NCI-H2029 treated with DMSO at 0.1 percent for 48 hours (cell line): ENCODE results near the gene OR10A3.

Experiments
- DNase-seq: peaks from one replicate; lab custom pipeline; 2025; lab: John Stamatoyannopoulos, UW

The OR10A3 gene

GRCh38 chr11:7892059-7892699 is 49.3 kb downstream of the OR10A3 start:
- no peak for DNase-seq

- no peak for DNase-seq
These were observed 50.9 kb downstream of the OR10A3 start for GRCh38 chr11:7890417-7891172.

- DNase-seq: no peak
These were observed 51.5 kb downstream of the OR10A3 start for GRCh38 chr11:7889985-7890384.
